Measurements from ENCODE around the gene SLC9A2.
A peak's percentile ranks its signal among the peaks of the same experiment; 100 is the strongest.

SLC9A2 gene

DNA sequence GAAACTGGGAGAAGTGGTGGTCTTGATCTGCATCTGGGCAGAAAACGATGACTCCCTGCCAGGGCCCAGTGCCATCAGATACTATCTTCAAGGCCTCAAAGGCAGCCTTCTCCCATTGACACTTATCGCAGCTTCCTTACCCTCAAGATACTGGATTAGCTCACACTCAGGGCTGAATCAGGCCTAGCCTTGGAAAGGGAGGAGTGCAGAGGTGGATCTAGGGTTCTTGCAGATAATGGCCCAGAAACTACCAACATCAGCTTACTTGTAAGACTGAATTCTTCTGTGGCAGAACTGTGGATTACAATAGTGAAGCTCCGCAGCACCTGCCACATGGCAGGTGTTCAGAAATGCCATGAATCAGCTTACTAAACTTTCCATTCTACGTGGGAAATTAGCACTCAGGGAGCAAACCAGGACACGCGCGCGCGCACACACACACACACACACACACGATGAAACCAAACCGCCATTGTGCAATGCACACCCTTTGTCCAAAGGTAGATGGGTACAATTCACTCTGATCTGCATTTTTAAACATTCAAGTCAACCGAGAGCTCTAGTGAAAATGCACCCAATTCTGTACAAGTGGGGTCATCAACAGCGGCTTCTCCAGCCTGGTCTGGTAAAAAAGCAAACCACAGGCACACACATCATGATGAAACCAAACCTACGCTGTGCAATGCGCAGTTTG, 116.2 kb downstream of the SLC9A2 start:
- no peak for DNase-seq (ENCODE audit: low spot score)

DNA sequence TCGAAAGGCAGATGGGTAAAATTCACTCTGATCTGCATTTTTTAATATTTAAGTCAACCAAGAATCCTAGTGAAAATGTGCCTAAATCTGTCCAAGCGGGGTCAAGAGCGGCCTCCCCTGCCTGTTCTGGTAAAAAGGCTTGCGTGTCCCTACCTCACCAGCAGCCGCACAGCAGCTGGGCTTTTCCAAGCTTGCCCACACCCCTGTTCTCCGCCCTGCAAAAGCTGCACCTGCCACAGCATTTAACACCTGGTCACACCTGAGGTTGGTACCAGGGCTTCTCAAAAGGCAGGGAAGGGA, 116.7 kb downstream of the SLC9A2 start:
- peak; percentile 3 for DNase-seq (ENCODE audit: low spot score)

DNA sequence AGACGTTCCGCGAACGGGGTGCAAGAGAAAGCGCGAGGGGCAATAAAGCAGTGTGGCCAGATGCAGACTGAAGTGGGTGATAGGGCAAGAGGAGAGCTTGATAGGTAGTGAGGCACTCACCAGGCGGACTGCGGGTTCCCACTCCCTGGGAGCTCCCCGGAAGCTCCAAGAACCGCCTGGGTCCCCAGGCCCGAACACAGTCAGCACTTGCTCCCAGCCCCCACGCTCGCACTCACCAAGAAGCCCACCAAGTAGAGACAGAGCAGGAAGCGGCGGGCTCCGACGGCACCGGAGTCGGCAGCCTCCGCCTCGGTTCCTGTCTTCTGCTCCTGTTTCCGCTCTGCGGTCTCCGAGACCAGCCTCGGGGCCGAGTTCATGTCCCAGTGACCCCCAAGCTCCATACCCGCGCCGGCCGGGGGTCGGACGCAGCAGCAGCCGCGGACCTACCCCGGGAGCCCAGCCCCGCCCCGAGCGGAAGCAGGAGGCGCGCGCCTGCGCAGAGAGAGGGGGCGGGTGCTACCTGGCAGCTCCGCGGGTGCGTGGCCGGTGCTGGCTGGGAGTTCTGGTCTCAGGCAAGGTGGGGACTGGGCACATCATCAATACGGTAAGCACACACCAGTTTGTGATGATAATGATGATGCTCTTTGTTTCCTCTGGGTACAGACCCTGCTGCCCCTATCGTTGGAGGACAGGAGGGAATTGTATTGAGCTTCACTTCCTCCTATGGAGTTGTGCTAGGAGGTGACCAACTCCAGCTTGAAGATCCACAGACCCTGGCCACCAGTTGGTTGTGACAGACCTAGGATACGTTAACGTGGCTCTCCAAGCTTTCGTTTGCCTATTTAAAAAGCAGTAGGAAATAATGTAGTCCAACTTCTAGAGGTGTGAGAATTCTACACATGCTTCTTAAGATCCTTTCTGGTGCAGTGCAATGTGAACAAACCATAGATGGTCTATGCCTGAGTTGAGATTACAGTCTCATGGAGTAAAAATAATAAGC, 117.4 kb downstream of the SLC9A2 start:
- DNase-seq (ENCODE audit: low spot score): peak; percentile 82

DNA sequence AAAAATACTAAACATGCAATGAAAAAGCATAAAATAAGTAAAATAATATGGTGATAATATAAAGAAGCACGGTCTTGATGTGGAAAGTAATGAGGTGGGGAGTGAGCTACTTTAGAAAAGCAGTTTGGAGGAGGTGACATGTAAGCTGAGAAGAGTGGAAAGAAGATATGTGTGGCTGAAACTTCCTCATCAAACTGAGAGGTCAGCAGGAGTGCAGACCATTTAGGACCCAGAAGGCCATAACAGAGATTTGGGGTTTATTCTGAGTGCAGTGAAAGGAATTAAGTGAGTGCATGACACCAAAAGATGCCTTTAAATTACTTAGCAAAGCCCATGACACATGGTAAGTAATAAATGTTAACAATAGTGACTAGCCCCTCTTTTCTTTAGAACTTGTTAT, 118.1 kb downstream of the SLC9A2 start:
- DNase-seq (ENCODE audit: low spot score): no peak

DNA sequence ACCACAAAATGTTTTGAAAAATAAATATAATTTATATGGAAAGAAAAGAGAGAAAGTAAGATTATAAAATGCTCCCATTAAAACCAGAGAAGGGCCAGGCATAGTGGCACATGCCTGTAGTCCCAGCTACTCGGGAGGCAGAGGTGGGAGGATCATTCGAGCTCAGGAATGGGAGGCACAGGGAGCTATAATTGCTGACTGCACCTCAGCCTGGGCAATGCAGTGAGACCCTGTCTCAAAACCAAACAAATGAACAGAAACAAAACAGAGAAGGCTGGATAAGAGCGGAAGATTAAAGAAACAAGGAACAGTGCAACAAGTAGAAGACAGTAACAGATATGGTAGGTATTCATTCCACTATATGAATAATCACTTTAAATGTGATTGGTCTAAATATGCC, 123.9 kb downstream of the SLC9A2 start:
- DNase-seq (ENCODE audit: low spot score): no peak

DNA sequence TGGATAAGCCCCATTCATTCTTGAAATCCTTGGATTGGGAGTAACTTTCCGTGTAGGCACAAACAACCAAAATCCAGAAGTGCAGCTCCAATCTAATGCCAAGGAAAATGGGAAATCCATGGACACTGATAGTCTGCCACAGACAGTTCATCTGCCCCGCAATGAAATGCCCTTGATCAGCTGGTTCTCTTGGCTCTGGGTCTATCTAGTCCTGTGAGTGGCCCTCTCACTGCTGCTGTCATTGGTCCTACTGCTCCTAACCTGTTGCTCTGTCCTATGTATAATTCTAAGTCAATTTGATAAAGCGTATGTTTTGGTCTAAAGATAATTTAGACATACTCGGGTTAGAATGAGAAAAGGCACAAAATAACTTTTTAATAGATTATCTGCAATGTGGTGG, 128.8 kb downstream of the SLC9A2 start:
- no peak for DNase-seq (ENCODE audit: low spot score)

DNA sequence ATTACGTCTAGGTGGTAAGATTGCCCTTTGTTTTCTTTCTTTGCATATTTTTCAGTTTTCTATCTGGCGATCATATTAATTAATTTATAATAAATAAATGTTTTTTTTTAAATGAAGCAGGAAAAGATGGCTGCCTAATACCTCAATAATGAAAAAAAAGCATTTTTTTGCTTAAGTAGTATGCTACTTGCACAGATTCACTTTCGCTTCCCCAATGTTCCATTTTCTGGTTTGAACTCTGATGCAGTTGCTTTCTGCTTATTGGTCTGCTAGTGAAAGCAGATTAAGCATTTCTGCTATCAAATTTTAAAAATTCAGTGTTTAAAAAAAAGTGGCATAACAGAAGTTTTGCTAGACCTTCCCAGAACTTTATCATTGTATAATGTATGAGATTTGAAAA, 130.6 kb downstream of the SLC9A2 start:
- DNase-seq (ENCODE audit: low spot score): no peak

DNA sequence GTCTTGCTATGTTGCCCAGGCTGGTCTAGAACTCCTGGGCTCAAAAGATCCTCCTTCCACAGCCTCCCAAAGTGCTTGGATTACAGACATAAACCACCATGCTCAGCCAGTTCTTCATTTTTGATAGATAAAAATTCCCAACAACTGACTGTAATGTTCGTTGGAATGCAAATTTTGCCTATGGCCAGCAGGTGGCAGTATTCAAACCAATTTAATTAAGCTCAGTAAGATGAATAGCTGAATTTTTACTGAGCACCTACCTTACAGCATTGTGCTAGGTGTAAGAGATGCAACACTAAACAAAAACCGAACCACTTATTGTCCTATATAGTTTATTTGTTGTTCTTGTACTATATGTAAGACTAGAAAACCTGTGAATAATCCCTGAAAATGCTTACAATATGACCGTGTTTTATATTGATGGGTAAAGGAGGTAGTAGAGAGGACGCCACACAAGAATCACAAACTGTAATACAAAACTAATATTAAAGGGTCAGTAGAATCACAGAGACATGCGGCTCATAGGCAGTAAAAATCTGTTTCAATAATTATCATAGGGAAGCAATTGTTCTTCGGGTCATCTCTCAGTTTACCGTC, 134.3 kb downstream of the SLC9A2 start:
- peak; percentile 33 for DNase-seq (ENCODE audit: low spot score)

DNA sequence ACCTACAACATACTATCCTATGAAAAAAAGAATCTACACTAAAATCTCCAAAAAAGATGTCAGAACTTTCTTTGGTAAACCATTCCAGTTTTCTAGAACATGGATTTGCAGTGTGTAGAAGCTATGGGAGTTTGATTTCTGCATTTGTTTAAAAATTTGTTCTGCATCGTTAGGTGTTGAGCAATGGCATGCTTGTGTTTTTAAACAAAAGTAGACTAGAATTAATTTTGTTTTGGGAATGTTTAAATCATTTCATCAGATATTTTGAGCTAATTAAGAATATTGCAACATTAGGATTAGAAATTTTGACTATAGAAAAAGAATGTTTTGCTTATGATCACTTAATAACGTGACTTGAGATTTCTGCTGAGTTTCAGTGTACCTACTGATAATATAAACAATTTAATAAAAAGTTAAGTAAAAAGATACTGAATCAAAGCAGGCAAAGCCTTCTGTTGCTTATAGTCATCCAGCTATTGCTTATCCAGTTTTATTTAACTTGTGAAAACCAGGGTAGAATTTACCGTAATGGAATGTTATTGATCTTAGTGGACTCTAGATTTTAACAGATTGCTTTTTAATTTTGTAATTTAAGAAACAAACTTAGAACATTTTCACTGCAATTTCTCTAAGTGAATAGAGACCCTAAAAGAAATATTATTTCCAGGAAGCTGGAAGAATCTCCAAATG, 135.2 kb downstream of the SLC9A2 start:
- DNase-seq (ENCODE audit: low spot score): no peak

DNA sequence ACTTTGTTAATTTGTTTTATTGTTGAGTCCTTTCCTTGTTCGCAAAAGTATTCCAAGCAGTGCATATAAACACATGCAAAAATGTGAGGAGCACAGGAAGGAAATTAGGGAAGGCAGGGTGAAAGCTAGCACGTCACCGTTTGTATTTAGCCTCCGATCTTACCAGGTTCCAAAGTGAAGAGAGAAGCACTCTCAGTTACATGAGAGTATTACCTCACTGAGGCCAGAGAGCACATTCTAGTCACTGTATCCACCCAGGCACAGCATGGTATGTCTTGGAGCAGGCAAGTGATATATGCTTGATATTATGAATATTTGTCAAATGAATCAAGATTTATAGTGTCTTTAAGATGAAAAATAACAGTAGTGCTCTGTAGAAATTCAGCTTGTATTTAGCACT, 135.9 kb downstream of the SLC9A2 start:
- DNase-seq (ENCODE audit: low spot score): no peak

DNA sequence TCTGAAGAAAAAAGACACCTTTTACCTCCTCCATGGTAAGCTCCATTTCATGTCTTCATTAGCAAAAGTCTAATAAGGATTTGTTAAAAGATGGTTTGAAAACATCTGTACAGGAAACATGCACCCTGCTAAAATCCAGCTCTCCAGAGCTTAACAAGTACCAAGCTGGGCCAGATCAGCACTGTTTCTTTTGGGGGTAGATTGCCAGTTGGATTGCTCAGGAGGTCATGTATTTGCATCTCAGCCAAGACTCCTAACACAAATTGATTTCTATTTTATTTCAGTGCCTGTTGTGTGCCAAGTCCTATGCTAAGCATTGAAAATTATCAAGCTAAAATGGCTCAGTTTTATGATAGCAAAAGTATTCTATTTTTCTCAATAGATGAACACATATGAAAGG, 139.1 kb downstream of the SLC9A2 start:
- DNase-seq (ENCODE audit: low spot score): no peak
